Measurements from ENCODE around the gene THSD4. TPM values are rescaled to one million over a fixed set of nuclear protein-coding genes. Genes with fewer than 3 reads are reported as not detected.

The THSD4 gene
- total RNA-seq, 1 experiment from 2014 or later: 24.2 TPM

DNA sequence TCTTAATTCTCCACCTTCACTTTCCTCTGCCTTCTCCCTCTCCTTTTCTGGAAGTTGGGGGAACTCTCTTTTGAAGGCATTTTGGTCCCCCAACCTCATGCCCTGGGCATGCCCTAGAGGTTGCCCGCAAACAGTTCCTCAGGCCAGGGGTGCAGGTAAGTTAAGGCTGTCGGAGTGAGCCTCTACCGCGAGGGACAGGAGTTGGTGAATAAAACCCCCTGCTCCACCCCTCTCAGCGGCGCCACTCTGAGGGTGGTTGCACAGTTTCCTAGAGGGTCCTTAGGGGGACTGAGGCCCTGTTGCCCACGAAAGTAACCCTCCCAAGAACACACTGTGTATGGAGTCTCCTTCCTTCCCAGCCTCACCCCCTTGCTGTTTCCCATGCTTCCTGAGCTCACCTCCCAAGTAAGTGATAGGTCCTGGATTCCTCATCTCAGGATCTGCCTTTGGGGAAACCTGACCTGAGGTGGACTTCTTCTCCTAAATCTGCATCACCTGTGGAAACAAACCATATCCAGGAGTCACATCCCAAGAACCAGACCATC, 23.1 kb upstream of the THSD4 start:
- CTCF ChIA-PET: interaction anchor here (0.6 kb wide), 1 partner anchor 287 kb away, joined by 5 read pairs; no protein-coding TSS in a partner anchor
- Mint-ChIP-seq H3K27me3 (ENCODE audit: unreplicated experiment) (no peaks in the 10 kb centered on the region), H3K27ac (ENCODE audit: unreplicated experiment) (no peak overlapping the region), H3K9me3 (ENCODE audit: low read depth, unreplicated experiment) (peaks cover 4% of the 10 kb centered on the region), H3K36me3 (ENCODE audit: insufficient read depth, unreplicated experiment) (no peaks in the 10 kb centered on the region), H3K4me3 (ENCODE audit: low read depth, unreplicated experiment) (no peak overlapping the region), H3K4me1 (ENCODE audit: low read depth, unreplicated experiment) (peaks cover 23% of the 10 kb centered on the region)
- no peak for TF ChIP-seq CTCF (IDR thresholded peaks at IDR 0.05; ENCODE audit: unreplicated experiment)
- no peak for DNase-seq
- intact Hi-C loops (cut with micrococcal nuclease; ENCODE audit: unreplicated experiment): no loop called here
- BruUV-seq (replicated peaks): no TSS peak

DNA sequence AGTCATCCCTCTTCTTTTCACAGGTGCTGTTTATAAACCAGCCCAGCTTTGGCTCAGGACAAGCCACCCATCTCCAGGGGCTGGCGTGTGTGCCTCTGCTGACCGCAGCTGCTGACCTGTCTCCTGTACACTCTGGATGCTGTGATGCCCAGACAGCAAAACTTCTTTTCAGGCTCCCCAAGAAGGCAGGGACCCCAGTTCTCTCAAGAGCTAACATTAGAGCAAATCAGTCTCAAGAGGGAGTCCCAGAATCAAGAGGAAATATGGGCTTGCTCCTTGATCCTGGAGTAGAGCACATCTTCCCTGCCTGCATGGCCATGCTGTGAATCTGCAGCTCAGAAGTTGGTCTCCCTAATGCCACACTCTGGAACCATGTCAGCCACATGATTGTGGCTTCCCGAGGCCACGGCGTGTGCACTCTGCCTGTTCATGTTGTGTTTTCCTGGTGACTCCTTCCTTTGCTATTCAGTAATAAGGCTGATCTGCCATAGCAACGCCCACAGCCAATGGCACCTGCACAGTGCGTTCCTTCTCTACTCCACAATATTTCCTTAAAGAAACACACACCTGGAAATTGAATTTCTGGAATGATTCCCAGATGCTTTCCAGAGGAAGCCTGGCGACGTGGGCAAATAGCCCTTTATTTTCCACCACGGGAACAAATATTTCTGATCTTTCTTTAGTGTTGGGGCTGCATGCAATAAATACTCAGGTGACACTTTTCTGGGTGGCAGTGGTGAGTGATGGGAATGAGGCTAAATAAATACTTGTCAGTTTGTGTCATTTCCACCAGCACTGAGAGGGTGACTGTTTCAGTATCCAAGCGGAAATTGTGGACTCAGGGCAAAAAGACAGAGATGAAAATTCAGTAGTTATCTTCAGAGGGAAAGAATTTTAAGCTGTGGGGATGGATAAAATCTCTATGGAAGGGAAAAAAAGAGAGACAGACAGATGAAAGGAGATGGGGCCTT, 21.9 kb upstream of the THSD4 start:
- Mint-ChIP-seq H3K27ac (ENCODE audit: unreplicated experiment) (peak overlapping the region; percentile 57), H3K36me3 (ENCODE audit: insufficient read depth, unreplicated experiment) (no peaks in the 10 kb centered on the region), H3K4me3 (ENCODE audit: low read depth, unreplicated experiment) (no peak overlapping the region), H3K9me3 (ENCODE audit: low read depth, unreplicated experiment) (peaks cover 4% of the 10 kb centered on the region), H3K4me1 (ENCODE audit: low read depth, unreplicated experiment) (peaks cover 23% of the 10 kb centered on the region), H3K27me3 (ENCODE audit: unreplicated experiment) (no peaks in the 10 kb centered on the region)
- CTCF ChIA-PET: interaction anchor here (0.6 to 0.9 kb wide), 3 partner anchors 15 to 680 kb away, joined by 3 to 7 read pairs (median 5); no protein-coding TSS in a partner anchor
- TF ChIP-seq CTCF (IDR thresholded peaks at IDR 0.05; ENCODE audit: unreplicated experiment): no peak
- intact Hi-C loops (cut with micrococcal nuclease; ENCODE audit: unreplicated experiment): no loop called here
- BruUV-seq (replicated peaks): no TSS peak
- peak; percentile 76 for DNase-seq

GRCh38 chr15:71094137-71094536, 21.1 kb upstream of the THSD4 start:
- H3K4me1 Mint-ChIP-seq (ENCODE audit: low read depth, unreplicated experiment): peaks cover 23% of the 10 kb centered on the region
- no peak for TF ChIP-seq CTCF (IDR thresholded peaks at IDR 0.05; ENCODE audit: unreplicated experiment)
- CTCF ChIA-PET: no interaction called here
- peak overlapping the region; percentile 57 for H3K27ac Mint-ChIP-seq (ENCODE audit: unreplicated experiment)
- no TSS peak for BruUV-seq (replicated peaks)
- H3K9me3 Mint-ChIP-seq (ENCODE audit: low read depth, unreplicated experiment): no peaks in the 10 kb centered on the region
- no peak overlapping the region for H3K4me3 Mint-ChIP-seq (ENCODE audit: low read depth, unreplicated experiment)
- intact Hi-C loops (cut with micrococcal nuclease; ENCODE audit: unreplicated experiment): no loop called here
- H3K27me3 Mint-ChIP-seq (ENCODE audit: unreplicated experiment): no peaks in the 10 kb centered on the region
- H3K36me3 Mint-ChIP-seq (ENCODE audit: insufficient read depth, unreplicated experiment): no peaks in the 10 kb centered on the region
- DNase-seq: no peak

DNA sequence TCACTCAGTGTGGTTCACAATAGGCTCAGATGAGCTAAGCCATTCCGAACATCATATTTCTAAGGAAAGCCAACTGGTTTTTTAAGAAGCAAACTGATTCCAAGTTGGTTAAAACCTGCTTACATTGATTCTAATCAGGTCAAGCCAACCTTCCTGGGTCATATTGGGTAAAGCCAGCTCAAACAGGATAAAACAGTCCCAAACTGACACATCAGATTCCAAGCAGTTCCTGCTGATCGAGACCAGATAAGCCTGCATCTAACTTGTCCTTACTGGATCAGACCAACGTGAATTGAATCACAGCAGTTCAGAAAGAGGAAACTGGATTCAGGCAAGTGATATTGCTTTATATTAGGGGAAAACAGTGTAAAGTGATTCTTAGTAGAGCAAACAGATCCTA, 18.6 kb upstream of the THSD4 start:
- TF ChIP-seq CTCF (IDR thresholded peaks at IDR 0.05; ENCODE audit: unreplicated experiment): no peak
- no peak overlapping the region for H3K4me3 Mint-ChIP-seq (ENCODE audit: low read depth, unreplicated experiment)
- intact Hi-C loops (cut with micrococcal nuclease; ENCODE audit: unreplicated experiment): no loop called here
- BruUV-seq (replicated peaks): no TSS peak
- peaks cover 23% of the 10 kb centered on the region for H3K4me1 Mint-ChIP-seq (ENCODE audit: low read depth, unreplicated experiment)
- no peak for DNase-seq
- CTCF ChIA-PET: interaction anchor here (0.6 kb wide), 1 partner anchor 17 kb away, joined by 5 read pairs; no protein-coding TSS in a partner anchor
- H3K27me3 Mint-ChIP-seq (ENCODE audit: unreplicated experiment): no peaks in the 10 kb centered on the region
- no peaks in the 10 kb centered on the region for H3K9me3 Mint-ChIP-seq (ENCODE audit: low read depth, unreplicated experiment)
- H3K27ac Mint-ChIP-seq (ENCODE audit: unreplicated experiment): no peak overlapping the region
- no peaks in the 10 kb centered on the region for H3K36me3 Mint-ChIP-seq (ENCODE audit: insufficient read depth, unreplicated experiment)
